AG10803 (cell line): ENCODE data around the gene MCU.

Experiments
- DNase-seq: peaks from one replicate; pipeline ENCODE4 v3.0.0; 2010; ENCODE audit warnings: low read depth
- H3K4me3 ChIP-seq: 2 replicates; pipeline ENCODE4 v1.5.1; 2011; ENCODE audit warnings: mild to moderate bottlenecking, low read length, control low read depth
- TF ChIP-seq, protein P1 (sequence below): conservative IDR thresholded peaks from 2 replicates; pipeline ENCODE4 v1.5.1; 2011; ENCODE audit warnings: mild to moderate bottlenecking, low read length, control low read depth, inconsistent platforms

Gene MCU

DNA sequence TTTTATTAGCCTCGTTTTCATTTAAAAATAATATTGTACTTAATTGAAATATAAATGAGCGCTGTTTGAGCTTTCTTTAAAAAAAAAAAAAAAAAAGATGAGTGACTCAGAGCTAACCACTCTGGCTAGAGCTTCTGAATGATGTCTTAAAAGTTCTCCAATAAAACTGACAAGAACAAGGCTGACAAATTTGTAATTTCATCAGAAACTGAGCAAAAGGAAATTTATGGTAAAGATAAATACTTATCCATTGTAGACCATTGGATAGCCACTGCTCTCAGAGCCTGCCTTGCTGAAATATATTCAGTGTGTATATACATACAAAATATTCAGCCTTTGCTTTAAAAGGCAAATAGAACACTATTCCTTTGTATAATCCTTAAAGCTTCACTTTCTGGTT, 110.4 kb downstream of the MCU start:
- H3K4me3 ChIP-seq: no peak overlapping the region; the same call in 1 of the 2 replicates
- DNase-seq: peak; percentile 19
- TF ChIP-seq, protein P1, sequence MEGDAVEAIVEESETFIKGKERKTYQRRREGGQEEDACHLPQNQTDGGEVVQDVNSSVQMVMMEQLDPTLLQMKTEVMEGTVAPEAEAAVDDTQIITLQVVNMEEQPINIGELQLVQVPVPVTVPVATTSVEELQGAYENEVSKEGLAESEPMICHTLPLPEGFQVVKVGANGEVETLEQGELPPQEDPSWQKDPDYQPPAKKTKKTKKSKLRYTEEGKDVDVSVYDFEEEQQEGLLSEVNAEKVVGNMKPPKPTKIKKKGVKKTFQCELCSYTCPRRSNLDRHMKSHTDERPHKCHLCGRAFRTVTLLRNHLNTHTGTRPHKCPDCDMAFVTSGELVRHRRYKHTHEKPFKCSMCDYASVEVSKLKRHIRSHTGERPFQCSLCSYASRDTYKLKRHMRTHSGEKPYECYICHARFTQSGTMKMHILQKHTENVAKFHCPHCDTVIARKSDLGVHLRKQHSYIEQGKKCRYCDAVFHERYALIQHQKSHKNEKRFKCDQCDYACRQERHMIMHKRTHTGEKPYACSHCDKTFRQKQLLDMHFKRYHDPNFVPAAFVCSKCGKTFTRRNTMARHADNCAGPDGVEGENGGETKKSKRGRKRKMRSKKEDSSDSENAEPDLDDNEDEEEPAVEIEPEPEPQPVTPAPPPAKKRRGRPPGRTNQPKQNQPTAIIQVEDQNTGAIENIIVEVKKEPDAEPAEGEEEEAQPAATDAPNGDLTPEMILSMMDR: no peak

DNA sequence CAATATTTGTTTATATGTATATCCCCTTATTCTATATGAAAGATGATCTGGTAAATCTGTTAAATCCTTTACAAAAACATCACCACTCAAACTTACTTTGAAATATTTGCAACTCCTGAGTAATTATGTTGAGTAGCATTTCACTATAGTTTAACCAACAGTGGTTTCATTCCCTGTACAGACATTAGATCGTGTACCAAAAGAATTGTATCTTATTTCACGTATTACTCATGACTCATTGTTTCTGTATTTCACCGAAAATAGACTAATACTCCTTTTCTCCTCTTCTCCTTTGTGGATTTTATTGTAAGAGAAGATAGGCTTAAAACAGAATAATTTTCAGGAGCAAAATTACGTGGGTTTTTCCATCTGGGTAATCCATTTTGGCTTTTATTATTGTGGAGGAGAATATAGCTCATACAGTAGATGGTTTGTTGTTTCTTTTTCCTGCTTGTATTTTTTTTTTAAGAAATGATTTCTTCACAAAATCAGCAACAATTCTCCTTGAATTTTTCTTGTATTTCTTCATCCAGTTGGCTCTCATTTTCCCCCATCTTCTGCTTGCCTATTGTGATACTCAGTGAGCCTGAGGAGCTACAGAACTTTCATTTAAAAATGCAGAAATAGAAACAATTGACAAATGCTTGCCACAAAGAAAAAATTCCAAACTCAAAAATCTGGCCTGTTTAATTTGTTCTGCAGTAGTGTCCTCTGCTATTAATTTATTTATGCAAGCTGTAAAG, 111.0 kb downstream of the MCU start:
- TF ChIP-seq, protein P1: no peak
- H3K4me3 ChIP-seq: peak overlapping the region; percentile 34
- peak; percentile 70 for DNase-seq

DNA sequence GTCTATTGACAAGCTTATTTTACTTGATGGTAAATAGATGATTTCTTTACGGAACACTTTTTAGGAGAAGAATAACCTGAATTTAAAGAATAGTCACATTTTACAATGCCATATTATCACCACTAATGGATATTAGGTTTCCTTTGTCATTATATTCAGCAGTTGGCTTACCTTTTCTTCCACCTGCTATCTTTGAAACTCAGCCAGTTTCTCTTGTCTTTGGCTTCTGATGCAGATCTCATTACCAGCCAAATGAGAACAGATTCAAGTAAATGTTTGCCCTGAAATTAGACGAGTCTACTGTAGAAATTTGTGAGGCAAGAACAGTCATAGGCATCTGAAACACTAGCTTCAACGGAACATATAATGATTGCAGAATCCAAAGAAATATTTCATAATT, 116.1 kb downstream of the MCU start:
- no peak for DNase-seq
- no peak overlapping the region for H3K4me3 ChIP-seq
- TF ChIP-seq, protein P1: no peak

DNA sequence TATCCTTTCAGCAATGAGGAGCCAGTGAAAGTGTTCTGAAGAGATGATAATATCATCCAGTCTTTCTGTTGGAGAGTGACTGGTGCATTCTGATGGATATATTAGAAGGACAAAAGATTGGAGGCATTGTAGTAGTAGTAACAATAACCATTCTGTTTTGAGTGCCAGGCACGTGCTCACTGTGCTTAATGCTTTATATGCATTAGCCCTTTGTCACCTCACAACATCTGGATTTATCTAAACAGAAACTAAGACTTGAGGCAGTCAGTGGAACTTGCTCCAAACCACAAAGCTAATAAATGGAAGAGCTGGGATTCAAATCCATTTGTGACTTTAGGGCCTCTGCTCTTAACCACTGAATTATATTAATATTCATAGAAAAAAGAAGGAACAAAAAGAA, 117.1 kb downstream of the MCU start:
- no peak for DNase-seq
- TF ChIP-seq, protein P1: no peak
- H3K4me3 ChIP-seq: no peak overlapping the region

DNA sequence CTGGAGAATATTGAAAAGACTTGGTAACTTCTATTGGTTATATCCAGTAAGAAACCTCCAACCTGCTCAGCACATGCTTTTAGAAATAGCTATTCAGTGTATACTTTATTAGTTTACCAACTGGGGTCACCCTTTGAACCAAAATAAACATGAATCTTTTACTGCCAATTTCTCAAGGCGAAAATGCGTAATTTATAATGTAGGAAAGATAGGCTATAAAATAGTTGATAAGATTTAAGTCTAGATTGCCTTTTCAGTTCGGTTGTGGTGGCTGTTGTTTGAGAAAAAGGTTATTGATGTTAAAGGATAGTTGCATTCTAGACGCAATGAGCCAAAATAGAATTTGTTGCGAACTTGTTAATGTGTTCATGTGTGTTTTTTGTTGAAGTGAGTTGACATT, 119.0 kb downstream of the MCU start:
- no peak overlapping the region for H3K4me3 ChIP-seq
- TF ChIP-seq, protein P1: no peak
- no peak for DNase-seq

DNA sequence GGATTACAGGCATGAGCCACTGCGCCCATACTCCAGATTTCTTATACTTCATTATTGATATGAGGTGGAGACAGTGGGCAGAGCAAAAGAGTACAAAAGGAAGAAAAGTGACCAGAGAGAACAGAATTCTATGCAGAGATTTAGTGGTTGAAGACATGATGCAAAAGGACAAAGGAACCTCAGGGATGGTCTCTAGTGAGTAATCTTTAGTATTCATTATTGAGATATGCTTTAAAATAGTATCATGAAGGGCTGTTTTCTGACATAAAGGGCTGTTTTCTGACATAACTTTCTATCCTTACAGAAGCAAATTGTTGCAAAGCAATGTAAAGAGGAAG, 120.4 kb downstream of the MCU start:
- TF ChIP-seq, protein P1: no peak
- DNase-seq: no peak

DNA sequence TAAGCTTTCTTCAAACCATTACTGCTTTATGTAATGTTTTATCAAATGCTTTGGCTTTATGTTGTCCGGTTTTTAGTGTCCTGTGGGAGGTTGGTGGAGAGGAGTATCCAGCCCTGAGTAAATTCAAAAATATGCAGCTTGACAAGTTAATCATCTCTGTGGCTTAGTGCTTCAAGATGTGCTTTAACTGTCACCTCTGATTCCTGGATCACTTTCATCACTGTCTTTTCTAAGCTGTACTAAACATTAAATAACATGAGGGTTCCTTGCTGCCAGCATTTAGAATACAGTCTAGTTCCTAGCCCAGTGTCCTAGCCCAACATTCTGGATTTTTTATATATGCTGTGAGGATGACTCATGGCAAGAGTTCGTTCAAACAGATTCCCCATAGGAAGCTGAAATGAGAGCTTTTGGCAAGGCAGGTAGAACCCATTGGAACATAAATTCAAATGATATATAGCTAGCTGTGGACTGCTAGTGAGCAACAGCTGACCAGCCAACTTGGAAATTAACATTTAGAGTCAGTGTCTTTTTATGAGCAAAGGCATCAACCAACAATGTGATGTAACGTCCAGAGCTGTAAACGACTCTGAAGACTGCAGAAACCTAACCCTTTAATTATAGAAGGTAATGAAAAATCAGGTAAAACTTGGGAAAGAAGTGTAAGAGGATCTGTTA, 120.9 kb downstream of the MCU start:
- DNase-seq: peak; percentile 89
- TF ChIP-seq, protein P1: no peak
- H3K4me3 ChIP-seq: no peak overlapping the region

More for the DNA sequence above, 120.4 kb downstream of the MCU start:
- no peak overlapping the region for H3K4me3 ChIP-seq
